Stimulated activated CD8-positive, alpha-beta memory T cell treated with anti-CD3 and anti-CD28 coated beads, Interleukin-12 subunit alpha, Interleukin-12 subunit beta, amount 100 ng/mL, for 4 hours (primary cell): ENCODE results near the gene ZRANB2.

Source experiments
- DNase-seq: peaks from one replicate; pipeline ENCODE4 v3.0.0-alpha.2; 2020; ENCODE audit warnings: low read depth

The ZRANB2 gene

GRCh38 chr1:71080739-71081696 is at the start of gene ZRANB2:
Gene ZRANB2, minus strand, starts transcription at chr1:71081035. Its CDS starts 40 bp downstream, at chr1:71080995.
- DNase-seq: peak; percentile 72

- no peak for DNase-seq
These were observed 47.2 kb upstream of the ZRANB2 start for GRCh38 chr1:71128060-71128459.

- no peak for DNase-seq
These were observed 37.3 kb upstream of the ZRANB2 start for GRCh38 chr1:71118086-71118485.

- DNase-seq: no peak
These were observed 35.9 kb upstream of the ZRANB2 start for GRCh38 chr1:71116729-71117128.

GRCh38 chr1:71106658-71107322 is 26.0 kb upstream of the ZRANB2 start:
- no peak for DNase-seq

GRCh38 chr1:71104417-71104816 is 23.6 kb upstream of the ZRANB2 start:
- no peak for DNase-seq

GRCh38 chr1:71101839-71102376 is 21.1 kb upstream of the ZRANB2 start:
- no peak for DNase-seq

- DNase-seq: no peak
These were observed 16.6 kb upstream of the ZRANB2 start for GRCh38 chr1:71097428-71097827.

GRCh38 chr1:71094913-71095312 is 14.1 kb upstream of the ZRANB2 start:
- DNase-seq: no peak

- no peak for DNase-seq
These were observed 13.1 kb upstream of the ZRANB2 start for GRCh38 chr1:71093938-71094337.

- DNase-seq: no peak
These were observed 8.9 kb upstream of the ZRANB2 start for GRCh38 chr1:71089536-71090270.

- no peak for DNase-seq
These were observed 7.9 kb upstream of the ZRANB2 start for GRCh38 chr1:71088645-71089287.

- no peak for DNase-seq
These were observed 6.9 kb upstream of the ZRANB2 start for GRCh38 chr1:71087713-71088112.

GRCh38 chr1:71087060-71087459 is 6.2 kb upstream of the ZRANB2 start:
- no peak for DNase-seq

GRCh38 chr1:71086331-71086730 is 5.5 kb upstream of the ZRANB2 start:
- DNase-seq: no peak

- DNase-seq: no peak
These were observed 2.4 kb upstream of the ZRANB2 start for GRCh38 chr1:71083271-71083670.

GRCh38 chr1:71081697-71082080 is 854 bp upstream of the ZRANB2 start:
- no peak for DNase-seq

GRCh38 chr1:71080230-71080738 is 551 bp downstream of the ZRANB2 start:
- no peak for DNase-seq

GRCh38 chr1:71074681-71075080 is 6.2 kb downstream of the ZRANB2 start:
- DNase-seq: no peak

GRCh38 chr1:71072273-71072672 is 8.6 kb downstream of the ZRANB2 start:
- no peak for DNase-seq

GRCh38 chr1:71071720-71072119 is 9.1 kb downstream of the ZRANB2 start:
- no peak for DNase-seq
